WI38 (cell line): ENCODE data around the gene HINFP.

Source experiments
- H3K4me3 ChIP-seq: 2 replicates; pipeline ENCODE4 v1.5.1; 2011; ENCODE audit warnings: low read depth, mild to moderate bottlenecking, control low read depth, low read length
- CTCF ChIP-seq: IDR thresholded peaks from 2 replicates; pipeline ENCODE4 v1.5.1; 2012; ENCODE audit warnings: low read depth, mild to moderate bottlenecking, control low read depth, low read length

HINFP gene

GRCh38 chr11:119144825-119145486 is 23.6 kb downstream of the HINFP start:
- TF ChIP-seq CTCF = peak; percentile 70
- no peak overlapping the region for H3K4me3 ChIP-seq

DNA sequence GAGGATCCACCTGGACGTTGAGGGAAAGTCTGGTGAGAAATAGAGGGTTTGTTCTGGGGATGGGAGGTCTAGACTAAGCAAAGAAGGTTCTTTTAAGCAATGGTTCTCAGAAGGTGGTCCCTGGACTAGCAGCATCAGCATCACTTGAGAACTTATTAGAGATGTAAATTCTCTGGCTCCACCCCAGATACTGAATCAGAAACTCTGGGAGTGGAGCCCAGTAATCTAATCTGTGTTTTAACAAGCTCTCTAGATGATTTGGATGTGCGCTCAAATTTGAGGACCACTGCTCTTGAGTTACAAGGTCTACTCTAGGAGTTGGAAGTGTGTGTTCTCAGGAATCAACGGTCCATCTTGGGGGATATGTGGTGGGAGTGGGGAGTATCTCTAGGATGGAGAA is 24.2 kb downstream of the HINFP start:
- TF ChIP-seq CTCF = no peak
- no peak overlapping the region for H3K4me3 ChIP-seq

- no peak overlapping the region for H3K4me3 ChIP-seq
- no peak for TF ChIP-seq CTCF
Observed at GRCh38 chr11:119147604-119148333, 26.4 kb downstream of the HINFP start.

DNA sequence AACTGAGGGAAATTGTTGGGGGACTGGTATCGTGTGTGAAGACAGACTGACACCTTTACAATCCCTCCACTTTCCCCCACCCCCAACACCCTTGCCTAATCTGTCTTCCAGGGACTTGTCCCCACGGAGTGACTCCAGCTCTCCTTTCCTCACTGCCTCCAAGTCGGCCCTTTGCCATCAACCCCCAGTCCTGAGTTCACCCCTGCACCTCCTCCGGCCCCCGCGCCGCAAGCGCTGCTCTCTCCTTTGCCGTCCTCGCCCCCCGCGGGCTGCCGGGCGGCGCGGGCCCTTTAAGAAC is 27.3 kb downstream of the HINFP start:
- H3K4me3 ChIP-seq = peak overlapping the region; percentile 65
- TF ChIP-seq CTCF = no peak

- TF ChIP-seq CTCF = no peak
- peak within 1 kb of the TSS; percentile 65 for H3K4me3 ChIP-seq
Observed at GRCh38 chr11:119149018-119149785, 27.8 kb downstream of the HINFP start, which contains the start of gene ABCG4. ABCG4 (plus strand) TSS chr11:119149052; CDS start chr11:119149966, 914 bp downstream.

DNA sequence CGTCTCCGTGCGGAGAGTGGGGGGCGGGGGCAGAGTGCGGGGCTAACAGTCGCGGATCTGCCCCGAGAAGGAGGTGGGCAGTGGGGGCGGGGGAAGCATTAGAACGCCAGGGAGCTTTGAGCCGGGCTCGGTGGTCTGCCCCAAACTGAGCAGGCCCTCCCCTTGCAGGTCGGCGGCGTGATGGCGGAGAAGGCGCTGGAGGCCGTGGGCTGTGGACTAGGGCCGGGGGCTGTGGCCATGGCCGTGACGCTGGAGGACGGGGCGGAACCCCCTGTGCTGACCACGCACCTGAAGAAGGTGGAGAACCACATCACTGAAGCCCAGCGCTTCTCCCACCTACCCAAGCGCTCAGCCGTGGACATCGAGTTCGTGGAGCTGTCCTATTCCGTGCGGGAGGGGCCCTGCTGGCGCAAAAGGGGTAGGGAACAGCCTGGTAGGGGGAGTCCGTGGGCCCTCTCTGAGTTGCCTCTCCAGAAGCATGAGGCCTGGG is 28.5 kb downstream of the HINFP start:
- H3K4me3 ChIP-seq = peak overlapping the region; percentile 65; the same call in 1 of the 2 replicates
- no peak for TF ChIP-seq CTCF
